Measurements from ENCODE around the gene NSD1. TPM values are rescaled to one million over a fixed set of nuclear protein-coding genes. Genes with fewer than 3 reads are reported as not detected.

The NSD1 gene
- total and polyA plus RNA-seq, 10 of the 15 experiments (the other 5 are each of a cell fraction or from before 2014, with no cell fraction given): 7.0 to 57.9 (median 30.4) TPM

DNA sequence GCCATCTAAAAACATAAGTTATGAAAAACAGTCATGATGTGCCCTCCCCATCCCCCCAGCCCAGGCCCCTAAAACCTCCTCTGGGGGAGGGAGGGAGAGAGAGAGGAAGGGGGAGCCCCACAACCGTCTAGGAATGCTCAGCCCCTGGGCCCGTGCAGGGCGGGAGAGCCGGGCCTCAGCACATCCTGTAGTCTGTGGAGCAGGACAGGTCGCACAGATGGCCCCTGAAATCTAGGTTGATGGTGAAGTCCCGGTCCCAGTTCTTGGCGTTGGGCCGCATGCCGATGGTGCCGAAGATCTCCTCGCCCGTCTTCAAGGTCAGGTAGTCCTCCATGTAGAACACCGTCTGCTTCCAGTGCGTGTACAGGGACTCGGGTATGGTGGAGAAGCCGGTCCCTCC lies 131.8 kb downstream of the NSD1 start (continued):
- TF ChIP-seq, protein P1, sequence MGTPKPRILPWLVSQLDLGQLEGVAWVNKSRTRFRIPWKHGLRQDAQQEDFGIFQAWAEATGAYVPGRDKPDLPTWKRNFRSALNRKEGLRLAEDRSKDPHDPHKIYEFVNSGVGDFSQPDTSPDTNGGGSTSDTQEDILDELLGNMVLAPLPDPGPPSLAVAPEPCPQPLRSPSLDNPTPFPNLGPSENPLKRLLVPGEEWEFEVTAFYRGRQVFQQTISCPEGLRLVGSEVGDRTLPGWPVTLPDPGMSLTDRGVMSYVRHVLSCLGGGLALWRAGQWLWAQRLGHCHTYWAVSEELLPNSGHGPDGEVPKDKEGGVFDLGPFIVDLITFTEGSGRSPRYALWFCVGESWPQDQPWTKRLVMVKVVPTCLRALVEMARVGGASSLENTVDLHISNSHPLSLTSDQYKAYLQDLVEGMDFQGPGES (IDR thresholded peaks at IDR 0.05): no peak
- no peak for TF ChIP-seq POLR2A (IDR thresholded peaks at IDR 0.05; ENCODE audit: low read depth, low read length)

DNA sequence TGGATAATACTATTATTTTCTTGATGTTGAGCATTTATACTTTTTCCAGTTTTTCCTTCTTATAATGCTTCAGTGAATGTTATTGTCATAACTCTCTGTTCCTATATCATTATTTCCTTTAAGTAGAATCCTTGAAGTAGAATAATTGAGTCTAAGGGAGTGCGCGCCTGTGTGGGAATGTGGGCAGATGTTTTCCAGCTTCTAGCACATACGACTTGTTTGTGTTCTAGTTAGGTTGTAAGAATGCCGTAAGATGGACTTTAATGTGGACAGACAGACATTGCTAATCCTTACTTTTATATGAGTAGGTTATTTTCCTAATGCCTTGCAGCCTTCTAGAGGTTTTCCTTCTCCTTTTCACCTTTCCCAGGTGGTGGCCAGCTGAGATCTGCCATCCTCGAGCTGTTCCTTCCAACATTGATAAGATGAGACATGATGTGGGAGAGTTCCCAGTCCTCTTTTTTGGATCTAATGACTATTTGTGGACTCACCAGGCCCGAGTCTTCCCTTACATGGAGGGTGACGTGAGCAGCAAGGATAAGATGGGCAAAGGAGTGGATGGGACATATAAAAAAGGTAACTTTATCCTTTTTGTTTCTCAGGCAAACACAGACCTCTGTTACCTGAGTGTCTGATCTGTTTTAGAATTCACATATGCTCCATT lies 135.8 kb downstream of the NSD1 start:
- in situ Hi-C loops (cut with MboI): no loop called here
- H2AFZ ChIP-seq (ENCODE audit: control insufficient read depth, low read depth, low read length): no peak overlapping the region
- no peak for ATAC-seq
- H3K79me2 ChIP-seq (ENCODE audit: control insufficient read depth, insufficient read depth, low read length): no peaks in the 10 kb centered on the region
- no TSS peak for BruUV-seq (replicated peaks)
- no peak overlapping the region for H3K27ac ChIP-seq (ENCODE audit: control insufficient read depth, insufficient read depth)
- SMC1A ChIA-PET (ENCODE audit: uncharacterized antibody, unreplicated experiment): interaction anchor here (0.9 to 1.7 kb wide), 3 partner anchors 11 to 194 kb away, joined by 4 to 5 read pairs (median 5); no protein-coding TSS in a partner anchor
- intact Hi-C loops (cut with micrococcal nuclease; ENCODE audit: unreplicated experiment): no loop called here
- WGBS (ENCODE audit: insufficient coverage, insufficient replicate concordance, low lambda C conversion rate, missing lambda C conversion rate): 92% methylated on average over 7 of the region's 7 CpGs
- no peaks in the 10 kb centered on the region for H3K4me1 ChIP-seq (ENCODE audit: control insufficient read depth, insufficient read depth, low read length)
- CTCF ChIA-PET: interaction anchor here (1.3 to 1.8 kb wide), 2 partner anchors 41 to 157 kb away, joined by 5 to 6 read pairs; no protein-coding TSS in a partner anchor
- H3K4me2 ChIP-seq (ENCODE audit: control insufficient read depth, insufficient read depth): no peak overlapping the region
- peaks cover 11 to 23% of the 10 kb centered on the region in 2 experiments for H3K36me3 ChIP-seq (ENCODE audit: control insufficient read depth in 2 of 2, insufficient read depth in 2 of 2, low read length in 1 of 2)
- RAD21 ChIA-PET (ENCODE audit: unreplicated experiment): interaction anchor here (1.3 kb wide), 1 partner anchor 49 kb away, joined by 3 read pairs; no protein-coding TSS in a partner anchor
- POLR2A ChIA-PET: no interaction called here
- no peak overlapping the region for H3K9ac ChIP-seq (ENCODE audit: control insufficient read depth, insufficient read depth, low read length)
- H3K9me3 ChIP-seq (replicated peaks; ENCODE audit: control insufficient read depth, insufficient read depth, low read length): no peaks in the 10 kb centered on the region
- H3K4me3 ChIP-seq: no peak overlapping the region
- no peaks in the 10 kb centered on the region for H3K27me3 ChIP-seq (replicated peaks in 1 of 2; ENCODE audit: control insufficient read depth in 2 of 2, insufficient read depth in 2 of 2, low read length in 1 of 2)
- no peaks in the 10 kb centered on the region for H4K20me1 ChIP-seq (ENCODE audit: control insufficient read depth, insufficient read depth)
- no peak for DNase-seq (ENCODE audit: low read depth, low spot score)
- FAIRE-seq: no peak
- TF ChIP-seq, protein P2, sequence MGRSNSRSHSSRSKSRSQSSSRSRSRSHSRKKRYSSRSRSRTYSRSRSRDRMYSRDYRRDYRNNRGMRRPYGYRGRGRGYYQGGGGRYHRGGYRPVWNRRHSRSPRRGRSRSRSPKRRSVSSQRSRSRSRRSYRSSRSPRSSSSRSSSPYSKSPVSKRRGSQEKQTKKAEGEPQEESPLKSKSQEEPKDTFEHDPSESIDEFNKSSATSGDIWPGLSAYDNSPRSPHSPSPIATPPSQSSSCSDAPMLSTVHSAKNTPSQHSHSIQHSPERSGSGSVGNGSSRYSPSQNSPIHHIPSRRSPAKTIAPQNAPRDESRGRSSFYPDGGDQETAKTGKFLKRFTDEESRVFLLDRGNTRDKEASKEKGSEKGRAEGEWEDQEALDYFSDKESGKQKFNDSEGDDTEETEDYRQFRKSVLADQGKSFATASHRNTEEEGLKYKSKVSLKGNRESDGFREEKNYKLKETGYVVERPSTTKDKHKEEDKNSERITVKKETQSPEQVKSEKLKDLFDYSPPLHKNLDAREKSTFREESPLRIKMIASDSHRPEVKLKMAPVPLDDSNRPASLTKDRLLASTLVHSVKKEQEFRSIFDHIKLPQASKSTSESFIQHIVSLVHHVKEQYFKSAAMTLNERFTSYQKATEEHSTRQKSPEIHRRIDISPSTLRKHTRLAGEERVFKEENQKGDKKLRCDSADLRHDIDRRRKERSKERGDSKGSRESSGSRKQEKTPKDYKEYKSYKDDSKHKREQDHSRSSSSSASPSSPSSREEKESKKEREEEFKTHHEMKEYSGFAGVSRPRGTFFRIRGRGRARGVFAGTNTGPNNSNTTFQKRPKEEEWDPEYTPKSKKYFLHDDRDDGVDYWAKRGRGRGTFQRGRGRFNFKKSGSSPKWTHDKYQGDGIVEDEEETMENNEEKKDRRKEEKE (IDR thresholded peaks at IDR 0.05): no peak
- TF ChIP-seq ZNF274 (IDR thresholded peaks at IDR 0.05; ENCODE audit: insufficient read depth, insufficient read length): no peak
- no peak for TF ChIP-seq NR2C1 (IDR thresholded peaks at IDR 0.05)
- TF ChIP-seq TCF7 (IDR thresholded peaks at IDR 0.05; ENCODE audit: borderline replicate concordance): no peak
- TF ChIP-seq BCL11A (IDR thresholded peaks at IDR 0.05; ENCODE audit: low read depth, low read length): no peak
- TF ChIP-seq, protein P3, sequence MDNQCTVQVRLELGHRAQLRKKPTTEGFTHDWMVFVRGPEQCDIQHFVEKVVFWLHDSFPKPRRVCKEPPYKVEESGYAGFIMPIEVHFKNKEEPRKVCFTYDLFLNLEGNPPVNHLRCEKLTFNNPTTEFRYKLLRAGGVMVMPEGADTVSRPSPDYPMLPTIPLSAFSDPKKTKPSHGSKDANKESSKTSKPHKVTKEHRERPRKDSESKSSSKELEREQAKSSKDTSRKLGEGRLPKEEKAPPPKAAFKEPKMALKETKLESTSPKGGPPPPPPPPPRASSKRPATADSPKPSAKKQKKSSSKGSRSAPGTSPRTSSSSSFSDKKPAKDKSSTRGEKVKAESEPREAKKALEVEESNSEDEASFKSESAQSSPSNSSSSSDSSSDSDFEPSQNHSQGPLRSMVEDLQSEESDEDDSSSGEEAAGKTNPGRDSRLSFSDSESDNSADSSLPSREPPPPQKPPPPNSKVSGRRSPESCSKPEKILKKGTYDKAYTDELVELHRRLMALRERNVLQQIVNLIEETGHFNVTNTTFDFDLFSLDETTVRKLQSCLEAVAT (IDR thresholded peaks at IDR 0.05): no peak
- no peak for TF ChIP-seq TARDBP (IDR thresholded peaks at IDR 0.05; ENCODE audit: borderline replicate concordance)
- no peak for TF ChIP-seq TAF1 (IDR thresholded peaks at IDR 0.05; ENCODE audit: borderline replicate concordance, low read depth, low read length)
- TF ChIP-seq RAD51 (IDR thresholded peaks at IDR 0.05): no peak
- TF ChIP-seq GABPA (IDR thresholded peaks at IDR 0.05; ENCODE audit: low read depth): no peak
- no peak for TF ChIP-seq RB1 (IDR thresholded peaks at IDR 0.05; ENCODE audit: borderline replicate concordance)
- TF ChIP-seq ZBED1 (IDR thresholded peaks at IDR 0.05; ENCODE audit: borderline replicate concordance): no peak
- no peak for TF ChIP-seq ZNF24 (IDR thresholded peaks at IDR 0.05)
- TF ChIP-seq, protein P4, sequence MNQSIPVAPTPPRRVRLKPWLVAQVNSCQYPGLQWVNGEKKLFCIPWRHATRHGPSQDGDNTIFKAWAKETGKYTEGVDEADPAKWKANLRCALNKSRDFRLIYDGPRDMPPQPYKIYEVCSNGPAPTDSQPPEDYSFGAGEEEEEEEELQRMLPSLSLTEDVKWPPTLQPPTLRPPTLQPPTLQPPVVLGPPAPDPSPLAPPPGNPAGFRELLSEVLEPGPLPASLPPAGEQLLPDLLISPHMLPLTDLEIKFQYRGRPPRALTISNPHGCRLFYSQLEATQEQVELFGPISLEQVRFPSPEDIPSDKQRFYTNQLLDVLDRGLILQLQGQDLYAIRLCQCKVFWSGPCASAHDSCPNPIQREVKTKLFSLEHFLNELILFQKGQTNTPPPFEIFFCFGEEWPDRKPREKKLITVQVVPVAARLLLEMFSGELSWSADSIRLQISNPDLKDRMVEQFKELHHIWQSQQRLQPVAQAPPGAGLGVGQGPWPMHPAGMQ (IDR thresholded peaks at IDR 0.05; ENCODE audit: borderline replicate concordance): no peak
- TF ChIP-seq FOS (IDR thresholded peaks at IDR 0.05; ENCODE audit: borderline replicate concordance, extremely low read depth, insufficient read length): no peak
